Osteocyte (in vitro differentiated cells): ENCODE measurements around the gene NEK1. TPM values are rescaled to one million over a fixed set of nuclear protein-coding genes. Genes with fewer than 3 reads are reported as not detected.

Source experiments
- DNase-seq: peaks from one replicate; pipeline ENCODE4 v3.0.0; 2021; ENCODE audit warnings: mixed read lengths; ENCODE audit not compliant: unreplicated experiment; ENCODE audit errors: extremely low spot score
- H3K27ac Mint-ChIP-seq: one replicate; pipeline ENCODE4 v1.8.0; 2021; ENCODE audit warnings: mild to moderate bottlenecking, mixed read lengths; ENCODE audit not compliant: unreplicated experiment
- H3K27me3 Mint-ChIP-seq: one replicate; pipeline ENCODE4 v1.8.0; 2021; ENCODE audit warnings: mixed read lengths; ENCODE audit not compliant: unreplicated experiment
- H3K36me3 Mint-ChIP-seq: one replicate; pipeline ENCODE4 v1.8.0; 2021; ENCODE audit warnings: mixed read lengths; ENCODE audit not compliant: unreplicated experiment
- H3K4me1 Mint-ChIP-seq: one replicate; pipeline ENCODE4 v1.8.0; 2021; ENCODE audit warnings: mixed read lengths; ENCODE audit not compliant: unreplicated experiment
- H3K4me3 Mint-ChIP-seq: one replicate; pipeline ENCODE4 v1.8.0; 2021; ENCODE audit warnings: mild to moderate bottlenecking, moderate library complexity, mixed read lengths; ENCODE audit not compliant: unreplicated experiment
- H3K9me3 Mint-ChIP-seq: one replicate; pipeline ENCODE4 v1.8.0; 2021; ENCODE audit warnings: mixed read lengths; ENCODE audit not compliant: unreplicated experiment
- CTCF ChIP-seq: fragments of 200-600 bp; sonication (generic); IDR thresholded peaks from 2 replicates; pipeline ENCODE4 v1.5.0; 2021; ENCODE audit warnings: antibody characterized with exemption, mild to moderate bottlenecking, moderate library complexity
- total RNA-seq: library from RNA; stranded (reverse); gene quantifications from 2 replicates; pipeline ENCODE4 v1.2.1, GENCODE V29; 2021

Gene NEK1
- total RNA-seq, 1 donor from 2014 or later, result 17.7 TPM

- TF ChIP-seq CTCF, result no peak
- peaks cover 26% of the 10 kb centered on the region for H3K36me3 Mint-ChIP-seq
- H3K4me3 Mint-ChIP-seq, result no peak overlapping the region
- H3K4me1 Mint-ChIP-seq, result no peaks in the 10 kb centered on the region
- no peaks in the 10 kb centered on the region for H3K27me3 Mint-ChIP-seq
- H3K27ac Mint-ChIP-seq, result no peak overlapping the region
- DNase-seq, result no peak
- no peaks in the 10 kb centered on the region for H3K9me3 Mint-ChIP-seq
Observed at GRCh38 chr4:169593050-169593560, 19.3 kb downstream of the NEK1 start.

DNA sequence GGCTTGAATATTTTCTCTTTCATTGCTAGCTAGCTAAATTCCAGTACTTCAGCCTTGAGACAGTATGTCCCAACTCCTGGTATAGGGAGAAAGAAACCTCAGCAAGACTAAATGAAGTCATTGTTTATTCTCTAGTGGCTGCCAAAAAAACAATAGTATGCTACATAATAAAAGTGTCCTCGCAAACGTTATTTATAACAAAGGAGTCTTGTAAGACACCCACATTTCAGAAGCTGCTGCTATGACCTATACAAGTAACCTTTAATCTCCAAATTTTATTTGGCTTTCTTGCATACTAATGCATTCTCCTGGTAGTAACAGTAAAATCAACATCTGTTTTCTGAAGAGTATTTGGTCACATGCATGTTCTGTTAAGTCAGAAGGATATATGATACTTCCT lies 28.8 kb downstream of the NEK1 start:
- Mint-ChIP-seq H3K36me3 (peaks cover 19% of the 10 kb centered on the region), H3K4me3 (no peak overlapping the region), H3K27ac (peak overlapping the region; percentile 52), H3K9me3 (no peaks in the 10 kb centered on the region), H3K27me3 (no peaks in the 10 kb centered on the region), H3K4me1 (peaks cover 10% of the 10 kb centered on the region)
- TF ChIP-seq CTCF, result no peak
- no peak for DNase-seq

DNA sequence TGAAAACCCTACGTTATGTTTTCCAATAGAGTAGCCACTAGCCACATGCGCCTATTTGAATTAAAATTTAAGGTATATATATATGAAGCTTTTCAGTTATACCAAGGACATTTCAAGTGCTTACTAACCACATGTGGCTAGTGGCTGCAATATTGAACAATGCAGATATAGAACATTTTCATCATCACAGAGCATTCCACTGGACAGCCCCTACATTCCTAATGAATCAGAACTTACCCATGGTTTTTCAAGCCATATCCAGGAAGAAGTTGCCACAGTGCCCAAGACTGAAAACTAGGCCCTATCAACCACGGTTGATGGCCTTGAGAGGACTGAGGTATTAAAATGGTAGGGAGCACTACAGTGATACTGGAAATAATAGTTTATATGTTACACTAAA lies 29.7 kb downstream of the NEK1 start:
- H3K27ac Mint-ChIP-seq, result no peak overlapping the region
- H3K4me1 Mint-ChIP-seq, result peaks cover 10% of the 10 kb centered on the region
- TF ChIP-seq CTCF, result no peak
- no peak for DNase-seq
- no peaks in the 10 kb centered on the region for H3K9me3 Mint-ChIP-seq
- H3K36me3 Mint-ChIP-seq, result peaks cover 17% of the 10 kb centered on the region
- H3K4me3 Mint-ChIP-seq, result no peak overlapping the region
- no peaks in the 10 kb centered on the region for H3K27me3 Mint-ChIP-seq

- Mint-ChIP-seq H3K4me3 (no peak overlapping the region), H3K9me3 (no peaks in the 10 kb centered on the region)
Observed at GRCh38 chr4:169582203-169582602, 30.2 kb downstream of the NEK1 start.

GRCh38 chr4:169573889-169574288 lies 38.5 kb downstream of the NEK1 start:
- Mint-ChIP-seq H3K27me3 (no peaks in the 10 kb centered on the region), H3K9me3 (no peaks in the 10 kb centered on the region), H3K27ac (no peak overlapping the region), H3K36me3 (peaks cover 27% of the 10 kb centered on the region), H3K4me3 (no peak overlapping the region), H3K4me1 (no peaks in the 10 kb centered on the region)
- no peak for DNase-seq
- TF ChIP-seq CTCF, result no peak

More at GRCh38 chr4:169582203-169582602, 30.2 kb downstream of the NEK1 start:
- Mint-ChIP-seq H3K36me3 (peaks cover 17% of the 10 kb centered on the region), H3K27me3 (no peaks in the 10 kb centered on the region), H3K27ac (no peak overlapping the region), H3K4me1 (peaks cover 10% of the 10 kb centered on the region)
- no peak for DNase-seq
- TF ChIP-seq CTCF, result no peak
